IPS-20b (cell line): ENCODE results near the gene ABCC2.

Experiments
- H3K27ac ChIP-seq: one replicate; pipeline ENCODE4 v1.5.1; 2013; ENCODE audit warnings: low read length
- H3K27me3 ChIP-seq: 2 replicates; pipeline ENCODE4 v1.6.1; 2013; ENCODE audit warnings: mild to moderate bottlenecking, low read length, inconsistent platforms; ENCODE audit not compliant: insufficient read depth
- H3K36me3 ChIP-seq: 2 replicates; pipeline ENCODE4 v1.6.1; 2013; ENCODE audit warnings: low read depth, mild to moderate bottlenecking, inconsistent platforms, low read length, moderate library complexity; ENCODE audit not compliant: insufficient read depth
- H3K4me1 ChIP-seq: 2 replicates; pipeline ENCODE4 v1.6.1; 2013; ENCODE audit warnings: mild to moderate bottlenecking, control low read depth, inconsistent platforms, low read length, moderate library complexity; ENCODE audit not compliant: insufficient read depth
- H3K4me3 ChIP-seq: 2 replicates; pipeline ENCODE4 v1.5.1; 2013; ENCODE audit warnings: mild to moderate bottlenecking, low read length, inconsistent platforms
- H3K9ac ChIP-seq: 2 replicates; pipeline ENCODE4 v1.6.1; 2013; ENCODE audit warnings: low read depth, mild to moderate bottlenecking, inconsistent platforms, low read length, moderate library complexity
- H3K9me3 ChIP-seq: 2 replicates; pipeline ENCODE4 v1.6.1; 2013; ENCODE audit warnings: mild to moderate bottlenecking, low read depth, low read length, inconsistent platforms; ENCODE audit not compliant: insufficient read depth

Gene ABCC2

DNA sequence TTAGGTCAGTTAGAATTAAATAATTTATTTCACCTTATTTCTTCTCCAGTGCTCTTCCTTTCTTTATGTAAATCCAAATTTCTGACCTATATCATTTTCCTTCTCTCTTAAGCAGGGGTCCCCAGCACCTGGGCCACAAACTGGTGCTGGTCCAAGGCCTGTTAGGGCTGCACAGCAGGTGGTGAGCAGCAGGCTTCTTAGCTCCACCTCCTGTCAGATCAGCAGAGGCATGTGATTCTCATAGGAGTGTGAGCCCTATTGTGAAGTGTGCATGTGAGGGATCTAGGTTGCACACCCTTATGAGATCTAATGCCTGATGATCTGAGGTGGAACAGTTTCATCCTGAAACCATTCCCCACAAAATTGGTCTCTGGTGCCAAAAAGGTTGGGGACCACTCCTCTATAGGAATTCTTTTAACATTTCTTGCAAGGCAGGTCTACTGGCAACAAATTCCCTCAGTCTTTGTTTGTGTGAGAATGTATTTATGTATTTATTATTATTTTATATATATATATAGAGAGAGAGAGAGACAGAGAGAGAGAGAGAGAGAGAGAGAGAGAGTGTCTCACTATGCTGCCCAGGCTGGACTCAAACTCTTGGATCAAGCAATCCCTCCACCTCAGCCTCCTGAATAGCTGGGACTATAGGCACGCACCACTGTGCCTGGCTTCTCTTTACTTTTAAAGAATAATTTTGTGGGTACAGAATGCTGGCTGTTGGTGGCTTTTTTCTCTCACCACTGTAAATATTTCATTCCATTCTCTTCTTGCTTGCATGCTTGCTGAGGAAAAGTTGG is 4.3 kb upstream of the ABCC2 start:
- Histone ChIP-seq H3K36me3 (no peaks in the 10 kb centered on the region), H3K9ac (no peak overlapping the region), H3K9me3 (no peaks in the 10 kb centered on the region), H3K4me1 (no peaks in the 10 kb centered on the region), H3K27ac (no peak overlapping the region), H3K4me3 (no peak overlapping the region), H3K27me3 (no peaks in the 10 kb centered on the region)

DNA sequence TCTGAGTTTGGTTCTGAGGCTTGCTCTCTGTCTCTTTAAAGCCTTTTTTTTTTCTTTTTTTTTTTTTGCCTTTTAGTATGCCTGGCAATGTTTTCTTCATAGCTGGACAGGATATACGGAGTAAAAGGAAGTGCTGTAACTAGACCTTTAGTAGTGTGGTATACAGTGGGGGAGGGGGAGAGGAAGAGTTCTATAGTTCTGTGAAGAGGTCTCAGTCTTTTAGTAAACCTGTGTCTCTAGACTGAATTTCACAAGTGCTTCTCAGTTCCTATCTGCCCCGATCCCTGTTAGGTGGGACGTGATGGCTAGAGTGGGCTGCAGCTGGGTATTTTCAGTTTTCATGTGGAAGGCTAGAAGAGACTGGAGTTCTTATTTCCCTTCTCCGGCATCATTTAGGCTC is 3.1 kb upstream of the ABCC2 start:
- Histone ChIP-seq H3K36me3 (no peaks in the 10 kb centered on the region), H3K9me3 (no peaks in the 10 kb centered on the region), H3K4me3 (no peak overlapping the region), H3K4me1 (no peaks in the 10 kb centered on the region; the same call in 1 of the 2 replicates), H3K27ac (no peak overlapping the region), H3K27me3 (no peaks in the 10 kb centered on the region), H3K9ac (no peak overlapping the region)

DNA sequence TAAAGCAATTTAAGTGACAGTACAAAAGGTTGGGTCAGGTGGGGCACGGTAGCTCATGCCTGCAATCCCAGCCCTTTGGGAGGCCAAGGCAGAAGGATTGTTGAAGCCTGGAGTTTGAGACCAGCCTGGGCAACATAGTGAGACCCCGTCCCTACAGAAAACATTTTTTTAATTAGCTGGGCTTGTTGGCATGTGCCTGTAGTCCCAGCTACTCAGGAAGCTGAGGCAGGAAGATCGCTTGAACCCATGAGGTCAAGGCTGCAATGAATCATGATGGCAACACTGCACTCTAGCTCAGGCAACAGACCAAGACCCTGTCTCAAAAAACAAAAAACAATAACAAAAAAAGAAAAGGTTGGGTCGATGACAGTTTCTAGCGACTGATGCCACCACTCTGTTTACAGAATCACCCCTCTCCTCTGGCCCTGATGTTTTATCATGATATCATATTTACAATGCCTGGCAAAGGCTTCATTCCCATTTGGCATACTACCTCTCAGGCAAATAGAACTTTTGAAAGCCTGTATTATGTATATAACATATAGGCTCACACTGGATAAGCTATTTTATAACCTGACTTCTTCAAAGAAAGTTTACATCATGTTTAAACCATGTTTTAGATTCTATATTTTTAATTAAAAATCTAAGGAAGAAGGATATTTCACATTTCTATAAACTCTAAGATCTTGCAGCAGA is 558 bp upstream of the ABCC2 start:
- Histone ChIP-seq H3K36me3 (no peaks in the 10 kb centered on the region), H3K9me3 (no peaks in the 10 kb centered on the region), H3K4me1 (peaks cover 5% of the 10 kb centered on the region), H3K27ac (no peak overlapping the region), H3K4me3 (no peak overlapping the region), H3K9ac (no peak overlapping the region), H3K27me3 (no peaks in the 10 kb centered on the region)

- H3K4me3 ChIP-seq: no peak overlapping the region
- H3K9me3 ChIP-seq: no peaks in the 10 kb centered on the region
- H3K36me3 ChIP-seq: no peaks in the 10 kb centered on the region
- H3K27me3 ChIP-seq: no peaks in the 10 kb centered on the region
- H3K4me1 ChIP-seq: peaks cover 5% of the 10 kb centered on the region
- no peak overlapping the region for H3K9ac ChIP-seq
- no peak overlapping the region for H3K27ac ChIP-seq
These were observed 1.7 kb downstream of the ABCC2 start for GRCh38 chr10:99784016-99784726.

DNA sequence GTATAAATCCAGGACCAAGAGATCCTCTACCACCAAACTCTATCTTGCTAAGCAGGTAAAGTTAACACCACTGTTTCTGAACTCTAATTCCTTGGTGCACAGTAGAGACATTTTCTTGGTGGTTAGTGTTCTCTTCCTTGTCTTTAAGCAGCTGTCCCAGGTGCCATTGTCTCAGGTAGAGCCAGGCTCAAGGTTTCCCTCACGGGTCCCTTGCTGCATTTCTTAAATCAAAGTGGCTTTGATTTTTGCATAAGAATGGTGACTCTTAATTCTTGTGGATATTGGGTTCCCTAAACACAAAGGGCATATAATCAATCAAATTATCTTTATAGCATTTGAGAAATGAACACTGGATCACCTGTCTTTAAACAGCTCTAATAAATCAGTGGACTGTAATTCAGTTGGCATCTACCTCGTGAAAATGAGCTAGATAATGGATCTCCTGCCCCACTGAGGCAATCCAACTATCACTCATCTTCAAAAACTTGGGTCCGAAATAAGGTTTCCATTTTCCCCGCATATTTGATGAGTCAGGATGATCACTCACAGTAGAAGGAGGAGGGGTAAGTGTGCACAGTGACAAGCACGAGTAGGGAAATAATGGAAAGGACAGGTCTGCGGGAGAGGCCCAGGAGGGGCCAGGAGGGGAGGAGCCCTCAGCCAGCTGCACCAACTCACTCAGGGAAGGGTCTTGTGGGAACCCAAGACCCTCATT is 2.4 kb downstream of the ABCC2 start:
- peaks cover 5% of the 10 kb centered on the region for H3K4me1 ChIP-seq
- H3K27me3 ChIP-seq: no peaks in the 10 kb centered on the region
- H3K36me3 ChIP-seq: no peaks in the 10 kb centered on the region
- no peaks in the 10 kb centered on the region for H3K9me3 ChIP-seq
- H3K4me3 ChIP-seq: no peak overlapping the region
- H3K9ac ChIP-seq: no peak overlapping the region
- no peak overlapping the region for H3K27ac ChIP-seq

DNA sequence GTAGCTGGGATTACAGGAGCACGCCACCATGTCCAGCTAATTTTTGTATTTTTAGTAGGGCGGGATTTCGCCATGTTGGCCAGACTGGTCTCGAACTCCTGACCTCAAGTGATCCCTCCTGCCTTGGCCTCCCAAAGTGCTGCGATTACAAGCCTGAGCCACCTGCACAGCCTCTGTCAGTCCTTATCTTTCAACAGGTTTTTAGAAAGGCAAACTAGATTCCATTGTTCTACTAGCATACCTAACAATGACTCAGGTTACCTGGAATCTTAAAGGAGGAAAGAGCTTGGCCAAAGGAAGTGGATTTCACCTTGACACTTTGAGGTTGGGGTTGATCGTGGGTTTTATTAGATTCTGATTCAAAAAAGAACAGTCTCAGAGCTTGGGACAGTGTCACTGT is 3.2 kb downstream of the ABCC2 start:
- Histone ChIP-seq H3K4me3 (no peak overlapping the region), H3K9me3 (no peaks in the 10 kb centered on the region), H3K4me1 (peaks cover 5% of the 10 kb centered on the region), H3K36me3 (no peaks in the 10 kb centered on the region), H3K27me3 (no peaks in the 10 kb centered on the region), H3K9ac (no peak overlapping the region), H3K27ac (no peak overlapping the region)

GRCh38 chr10:99787311-99787710 is 4.9 kb downstream of the ABCC2 start:
- Histone ChIP-seq H3K4me1 (peaks cover 5% of the 10 kb centered on the region), H3K4me3 (no peak overlapping the region)

GRCh38 chr10:99787782-99788445 is 5.5 kb downstream of the ABCC2 start:
- Histone ChIP-seq H3K4me3 (no peak overlapping the region), H3K27ac (no peak overlapping the region), H3K4me1 (peaks cover 5% of the 10 kb centered on the region), H3K36me3 (no peaks in the 10 kb centered on the region), H3K9ac (no peak overlapping the region), H3K27me3 (no peaks in the 10 kb centered on the region), H3K9me3 (no peaks in the 10 kb centered on the region)

More at GRCh38 chr10:99787311-99787710, 4.9 kb downstream of the ABCC2 start:
- no peak overlapping the region for H3K9ac ChIP-seq
- H3K36me3 ChIP-seq: no peaks in the 10 kb centered on the region
- H3K27ac ChIP-seq: no peak overlapping the region
- no peaks in the 10 kb centered on the region for H3K27me3 ChIP-seq
- no peaks in the 10 kb centered on the region for H3K9me3 ChIP-seq

- Histone ChIP-seq H3K9me3 (no peaks in the 10 kb centered on the region), H3K4me3 (no peak overlapping the region), H3K4me1 (peaks cover 5% of the 10 kb centered on the region), H3K9ac (no peak overlapping the region), H3K27me3 (no peaks in the 10 kb centered on the region), H3K27ac (no peak overlapping the region), H3K36me3 (no peaks in the 10 kb centered on the region)
These were observed 6.3 kb downstream of the ABCC2 start for GRCh38 chr10:99788598-99789256.

GRCh38 chr10:99791831-99792230 is 9.4 kb downstream of the ABCC2 start:
- Histone ChIP-seq H3K9ac (no peak overlapping the region), H3K4me3 (no peak overlapping the region), H3K4me1 (no peaks in the 10 kb centered on the region), H3K27me3 (no peaks in the 10 kb centered on the region), H3K36me3 (no peaks in the 10 kb centered on the region), H3K9me3 (no peaks in the 10 kb centered on the region), H3K27ac (no peak overlapping the region)

DNA sequence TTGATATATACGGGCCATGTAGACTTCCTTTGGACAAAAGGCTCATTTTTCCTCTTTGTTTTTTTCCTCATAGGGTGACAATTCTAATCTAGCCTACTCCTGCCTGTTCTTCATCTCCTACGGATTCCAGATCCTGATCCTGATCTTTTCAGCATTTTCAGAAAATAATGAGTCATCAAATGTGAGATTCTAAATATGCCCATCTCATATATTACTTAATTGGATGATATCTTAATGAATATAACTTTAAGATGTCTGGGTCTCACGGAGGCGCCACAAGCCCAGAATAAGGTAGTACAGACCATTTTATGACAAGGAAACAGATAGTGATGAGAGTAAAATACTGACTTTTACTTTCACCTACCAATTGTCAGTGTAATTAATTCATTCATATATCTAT is 11.4 kb downstream of the ABCC2 start:
- H3K27me3 ChIP-seq: no peaks in the 10 kb centered on the region
- no peaks in the 10 kb centered on the region for H3K9me3 ChIP-seq
- no peak overlapping the region for H3K9ac ChIP-seq
- H3K4me1 ChIP-seq: no peaks in the 10 kb centered on the region
- no peak overlapping the region for H3K27ac ChIP-seq
- H3K4me3 ChIP-seq: no peak overlapping the region
- H3K36me3 ChIP-seq: no peaks in the 10 kb centered on the region
